Kidney (tissue), 14 donors: ENCODE data around the gene LRRC25. TPM values are rescaled to one million over a fixed set of nuclear protein-coding genes. Genes with fewer than 3 reads are reported as not detected.

ENCODE experiments used
- DNase-seq, 5 donors: peaks; one replicate each; pipeline ENCODE4 v3.0.0-alpha.2; 2013 to 2020
- FAIRE-seq: peaks from 2 replicates; lab custom pipeline; 2012; peaks lifted over from hg19 to GRCh38; lab: Jason Lieb, UNC
- H3K27ac ChIP-seq, 2 donors: one replicate each; pipeline ENCODE4 v1.7.0; 2013; ENCODE audit warnings: low read depth in 2 of 2, low read length in 2 of 2, inconsistent platforms in 1 of 2
- H3K27me3 ChIP-seq: one replicate; pipeline ENCODE4 v1.7.1; 2013; ENCODE audit warnings: low read length, inconsistent platforms; ENCODE audit not compliant: control insufficient read depth, insufficient read depth
- H3K36me3 ChIP-seq, 3 donors: one replicate each; pipeline versions ENCODE4 v1.7.0 to v1.7.1; 2013; ENCODE audit warnings: low read length in 3 of 3, control low read depth in 1 of 3, inconsistent platforms in 1 of 3; ENCODE audit not compliant: insufficient read depth in 3 of 3, control insufficient read depth in 2 of 3
- H3K4me1 ChIP-seq, 3 donors: one replicate each; pipeline versions ENCODE4 v1.7.0 to v1.7.1; 2013; ENCODE audit warnings: low read length in 3 of 3, inconsistent platforms in 1 of 3, low read depth in 1 of 3; ENCODE audit not compliant: control insufficient read depth in 2 of 3, insufficient read depth in 2 of 3
- H3K4me3 ChIP-seq, 3 donors: one replicate each; pipeline versions ENCODE4 v1.7.0 to v1.8.1; 2013; ENCODE audit warnings: low read length in 3 of 3, control low read depth in 1 of 3, inconsistent platforms in 1 of 3
- H3K9ac ChIP-seq, 3 donors: one replicate each; pipeline versions ENCODE4 v1.7.0 to v1.7.1; 2013; ENCODE audit warnings: low read length in 3 of 3, control low read depth in 1 of 3, inconsistent platforms in 1 of 3
- H3K9me3 ChIP-seq, 3 donors: one replicate each; pipeline versions ENCODE4 v1.7.0 to v1.7.1; 2013; ENCODE audit warnings: low read length in 3 of 3, control low read depth in 1 of 3, inconsistent platforms in 1 of 3; ENCODE audit not compliant: control insufficient read depth in 2 of 3, insufficient read depth in 1 of 3
- CTCF ChIP-seq: IDR thresholded peaks from 3 replicates; pipeline ENCODE4 v1.5.1; 2012; ENCODE audit warnings: mild to moderate bottlenecking, moderate library complexity, borderline replicate concordance; ENCODE audit not compliant: insufficient read depth; ENCODE audit errors: extremely low read depth
- intact Hi-C: fragments of 100-400 bp; cut with DNase I; formaldehyde crosslinking; loops from one replicate; pipeline ENCODE4 v1.11.1; 2022
- polyA plus RNA-seq: library from polyadenylated mRNA; stranded (reverse); fragments of 350-450 nt; fragmentation: Illumina TruSeq; extraction: RNeasy Lipid Tissue Mini Kit (QIAGEN cat#74804); gene quantifications from one replicate; pipeline ENCODE4 v1.2.3, GENCODE V29; 2014; ENCODE audit warnings: low read depth, low replicate concordance; ENCODE audit not compliant: insufficient read depth
- total RNA-seq: library from RNA; stranded (reverse); fragmentation: NEBNext Ultra II Directional; extraction: Animal tissue kit (Norgen Biotek cat#: 25700); gene quantifications from one replicate; pipeline ENCODE4 v1.2.1, GENCODE V29; 2021
- donor health status: control.
- donor health status: control.
- donor health status: control.
- donor health status: control.
- donor health status: control.
- donor health status: DM: yes; HTN: yes; CAD: no.
- donor health status: Normal renal cell carcinoma (clear cell type).

Gene LRRC25
- total and polyA plus RNA-seq, 2 donors from 2014 or later: 2.7 to 13.1 TPM

- H3K4me1 ChIP-seq: peaks cover 0 to 6% (median 0%) of the 10 kb centered on the region in 3 donors
- no peaks in the 10 kb centered on the region for H3K9me3 ChIP-seq
- no peak overlapping the region for H3K9ac ChIP-seq
- DNase-seq (no peak), FAIRE-seq (no peak)
- H3K36me3 ChIP-seq: peaks cover 0 to 3% (median 2%) of the 10 kb centered on the region in 3 donors
- H3K4me3 ChIP-seq: no peak overlapping the region
- H3K27ac ChIP-seq: no peak overlapping the region
- no peaks in the 10 kb centered on the region for H3K27me3 ChIP-seq
- TF ChIP-seq CTCF: no peak
- intact Hi-C loops: no loop called here
These were observed 5.8 kb downstream of the LRRC25 start for GRCh38 chr19:18391509-18392075.

- Histone ChIP-seq H3K27ac (no peak overlapping the region), H3K36me3 (peaks cover 0 to 3% (median 2%) of the 10 kb centered on the region in 3 donors), H3K9ac (no peak overlapping the region), H3K4me3 (no peak overlapping the region), H3K27me3 (no peaks in the 10 kb centered on the region), H3K4me1 (peaks cover 0 to 7% (median 6%) of the 10 kb centered on the region in 3 donors), H3K9me3 (no peaks in the 10 kb centered on the region)
- FAIRE-seq (no peak), DNase-seq (no peak)
- intact Hi-C loops: no loop called here
- TF ChIP-seq CTCF: no peak
These were observed 7.1 kb downstream of the LRRC25 start for GRCh38 chr19:18390065-18390907.

- FAIRE-seq: no peak
- Histone ChIP-seq H3K4me3 (no peak overlapping the region), H3K27me3 (no peaks in the 10 kb centered on the region), H3K4me1 (peaks cover 0 to 13% (median 6%) of the 10 kb centered on the region in 3 donors), H3K9me3 (no peaks in the 10 kb centered on the region), H3K27ac (peak overlapping the region; percentile 29 to 51), H3K36me3 (peaks cover 0 to 3% (median 2%) of the 10 kb centered on the region in 3 donors), H3K9ac (no peak overlapping the region)
- intact Hi-C loops: no loop called here
- DNase-seq: no peak
- TF ChIP-seq CTCF: no peak
These were observed 7.7 kb downstream of the LRRC25 start for GRCh38 chr19:18389726-18390064.
